ENCODE measurements around the gene CERT1.

The CERT1 gene

DNA sequence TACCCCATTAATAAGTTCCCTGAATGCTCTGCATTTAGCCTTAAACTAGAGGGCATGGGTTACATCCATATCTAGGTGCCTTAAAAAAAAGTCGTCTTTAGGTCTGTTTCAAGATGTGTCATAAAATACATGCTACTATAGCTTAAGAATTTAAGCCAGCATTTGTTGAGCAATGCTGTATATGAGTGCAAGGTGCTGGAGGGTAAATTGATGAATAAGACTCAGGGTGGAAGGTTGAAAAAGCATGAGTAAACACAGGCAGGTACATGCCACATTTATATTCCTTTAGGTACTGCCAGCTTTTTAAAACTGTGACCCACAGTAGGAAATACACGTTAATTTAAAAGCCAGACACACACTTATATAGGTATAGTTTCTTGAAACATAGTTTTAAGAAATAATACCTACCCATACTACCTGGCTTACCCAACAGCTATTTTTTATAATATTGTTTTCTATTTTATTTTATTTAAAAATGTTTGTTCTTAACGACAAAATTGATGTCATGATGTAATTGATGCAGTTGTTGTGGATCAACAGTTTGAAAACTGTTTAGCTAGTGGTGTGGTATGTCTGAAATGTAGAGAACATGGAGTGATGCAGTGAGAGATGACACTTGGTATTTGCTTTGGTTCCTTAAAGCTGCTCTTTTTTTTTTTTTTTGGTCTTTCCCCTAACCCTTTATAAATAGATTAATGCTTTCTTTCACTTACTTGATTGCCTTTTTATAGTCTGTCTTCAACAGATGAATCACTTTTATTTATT lies 170.5 kb downstream of the CERT1 start:
- H3K27ac Mint-ChIP-seq = no peak overlapping the region
- peaks cover 41% of the 10 kb centered on the region for H3K36me3 Mint-ChIP-seq (ENCODE audit: low read depth)
- H3K9me3 Mint-ChIP-seq = no peaks in the 10 kb centered on the region
- H3K4me1 Mint-ChIP-seq = peaks cover 40% of the 10 kb centered on the region
- H3K4me3 Mint-ChIP-seq = peak overlapping the region; percentile 57
- DNase-seq = no peak
- TF ChIP-seq, protein P1, sequence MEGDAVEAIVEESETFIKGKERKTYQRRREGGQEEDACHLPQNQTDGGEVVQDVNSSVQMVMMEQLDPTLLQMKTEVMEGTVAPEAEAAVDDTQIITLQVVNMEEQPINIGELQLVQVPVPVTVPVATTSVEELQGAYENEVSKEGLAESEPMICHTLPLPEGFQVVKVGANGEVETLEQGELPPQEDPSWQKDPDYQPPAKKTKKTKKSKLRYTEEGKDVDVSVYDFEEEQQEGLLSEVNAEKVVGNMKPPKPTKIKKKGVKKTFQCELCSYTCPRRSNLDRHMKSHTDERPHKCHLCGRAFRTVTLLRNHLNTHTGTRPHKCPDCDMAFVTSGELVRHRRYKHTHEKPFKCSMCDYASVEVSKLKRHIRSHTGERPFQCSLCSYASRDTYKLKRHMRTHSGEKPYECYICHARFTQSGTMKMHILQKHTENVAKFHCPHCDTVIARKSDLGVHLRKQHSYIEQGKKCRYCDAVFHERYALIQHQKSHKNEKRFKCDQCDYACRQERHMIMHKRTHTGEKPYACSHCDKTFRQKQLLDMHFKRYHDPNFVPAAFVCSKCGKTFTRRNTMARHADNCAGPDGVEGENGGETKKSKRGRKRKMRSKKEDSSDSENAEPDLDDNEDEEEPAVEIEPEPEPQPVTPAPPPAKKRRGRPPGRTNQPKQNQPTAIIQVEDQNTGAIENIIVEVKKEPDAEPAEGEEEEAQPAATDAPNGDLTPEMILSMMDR (IDR thresholded peaks at IDR 0.05) = no peak
- no peaks in the 10 kb centered on the region for H3K27me3 Mint-ChIP-seq (ENCODE audit: low read depth, poor library complexity)

DNA sequence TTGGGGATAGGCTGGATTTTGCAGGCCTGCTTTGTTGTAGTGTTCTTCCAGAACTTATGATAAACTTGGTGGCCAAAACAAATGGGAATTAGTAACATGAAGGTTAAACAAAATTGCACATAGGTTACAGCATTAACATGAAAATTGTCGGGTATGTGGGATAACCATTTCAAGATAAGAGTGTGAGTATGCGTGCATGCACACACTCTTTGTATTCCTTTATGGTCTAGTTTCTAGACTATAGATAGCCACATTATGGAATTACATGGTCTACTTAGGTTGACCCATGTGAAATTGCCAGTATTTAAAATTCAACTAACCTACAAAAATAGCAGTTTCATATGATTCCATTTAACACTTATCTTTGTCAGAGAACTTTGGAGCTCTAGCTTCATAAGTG lies 173.0 kb downstream of the CERT1 start:
- no peak for DNase-seq
- Mint-ChIP-seq H3K9me3 (peaks cover 11% of the 10 kb centered on the region), H3K27ac (peak overlapping the region; percentile 77), H3K36me3 (ENCODE audit: low read depth) (peaks cover 27% of the 10 kb centered on the region), H3K4me3 (no peak overlapping the region), H3K27me3 (ENCODE audit: low read depth, poor library complexity) (no peaks in the 10 kb centered on the region), H3K4me1 (peaks cover 46% of the 10 kb centered on the region)
- TF ChIP-seq, protein P1 (IDR thresholded peaks at IDR 0.05) = no peak

DNA sequence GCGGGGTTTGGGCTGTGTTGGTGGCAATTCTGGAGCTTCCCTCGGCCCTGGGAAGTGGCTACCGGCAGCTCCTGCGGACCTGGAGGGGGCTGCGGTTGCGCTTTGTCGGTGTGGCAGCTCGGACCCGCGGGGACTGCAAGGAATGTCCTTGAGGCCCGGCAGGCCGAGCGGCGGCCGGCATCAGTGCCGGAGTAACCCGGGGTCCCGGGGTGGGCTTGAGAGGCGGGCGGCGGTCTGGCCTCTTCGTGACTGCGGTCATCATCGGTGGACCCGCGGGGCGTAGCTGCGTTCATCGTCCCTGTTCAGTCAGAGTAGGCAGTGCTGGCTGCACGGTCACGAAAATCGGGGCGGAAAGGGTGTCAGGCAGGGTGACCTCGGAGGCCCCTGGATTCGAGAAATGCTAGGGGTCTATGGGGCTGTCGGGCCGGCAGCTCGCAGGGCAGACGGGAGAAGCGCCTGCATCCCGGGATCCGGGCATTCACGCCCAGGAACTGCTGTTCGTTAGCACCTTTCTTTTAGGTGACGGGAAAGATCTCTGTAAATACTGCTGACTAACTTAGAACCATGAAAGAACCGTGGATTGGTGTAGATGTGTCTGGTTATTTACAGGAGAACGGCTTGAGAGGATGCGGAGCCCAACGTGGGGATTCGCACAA lies 173.9 kb downstream of the CERT1 start:
- Mint-ChIP-seq H3K36me3 (ENCODE audit: low read depth) (peaks cover 21% of the 10 kb centered on the region), H3K27me3 (ENCODE audit: low read depth, poor library complexity) (no peaks in the 10 kb centered on the region), H3K4me1 (peaks cover 46% of the 10 kb centered on the region), H3K9me3 (peaks cover 19% of the 10 kb centered on the region), H3K27ac (no peak overlapping the region), H3K4me3 (no peak overlapping the region)
- TF ChIP-seq, protein P1 (IDR thresholded peaks at IDR 0.05) = no peak
- DNase-seq = no peak

DNA sequence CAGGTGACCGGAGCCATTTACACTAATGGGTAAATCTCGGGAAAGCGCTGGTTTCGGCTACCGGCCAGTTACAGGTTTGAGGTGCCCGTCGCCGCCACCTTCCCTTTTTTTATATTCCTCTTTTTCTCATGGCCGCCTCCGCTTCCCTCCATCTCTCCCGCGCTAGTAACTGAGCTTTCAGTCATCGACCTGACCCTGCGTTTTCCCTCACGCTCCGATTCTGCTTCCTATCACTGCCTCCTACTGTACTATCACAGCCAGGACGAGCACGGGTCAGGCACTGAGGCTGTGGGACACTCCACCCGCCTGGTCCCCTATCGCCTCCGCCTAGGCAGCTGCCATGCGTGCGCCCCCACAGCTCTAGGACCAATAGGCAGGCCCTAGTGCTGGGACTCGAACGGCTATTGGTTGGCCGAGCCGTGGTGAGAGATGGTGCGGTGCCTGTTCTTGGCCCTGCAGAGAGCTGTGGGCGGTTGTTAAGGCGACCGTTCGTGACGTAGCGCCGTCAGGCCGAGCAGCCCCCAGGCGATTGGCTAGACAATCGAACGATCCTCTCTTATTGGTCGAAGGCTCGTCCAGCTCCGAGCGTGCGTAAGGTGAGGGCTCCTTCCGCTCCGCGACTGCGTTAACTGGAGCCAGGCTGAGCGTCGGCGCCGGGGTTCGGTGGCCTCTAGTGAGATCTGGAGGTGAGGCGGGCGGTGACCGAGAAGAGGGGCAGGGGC lies 174.7 kb downstream of the CERT1 start, which contains the start of gene HMGCR:
HMGCR (plus strand) TSS at position 606 of the 722 bp plus-strand sequence. CDS start 5,386 bp downstream, outside the sequence.
- TF ChIP-seq, protein P1 (IDR thresholded peaks at IDR 0.05) = no peak
- Mint-ChIP-seq H3K4me1 (peaks cover 39% of the 10 kb centered on the region), H3K27ac (no peak within 1 kb of the TSS), H3K4me3 (no peak within 1 kb of the TSS), H3K9me3 (peaks cover 19% of the 10 kb centered on the region), H3K27me3 (ENCODE audit: low read depth, poor library complexity) (no peaks in the 10 kb centered on the region), H3K36me3 (ENCODE audit: low read depth) (peaks cover 15% of the 10 kb centered on the region)
- DNase-seq = peak; percentile 96

DNA sequence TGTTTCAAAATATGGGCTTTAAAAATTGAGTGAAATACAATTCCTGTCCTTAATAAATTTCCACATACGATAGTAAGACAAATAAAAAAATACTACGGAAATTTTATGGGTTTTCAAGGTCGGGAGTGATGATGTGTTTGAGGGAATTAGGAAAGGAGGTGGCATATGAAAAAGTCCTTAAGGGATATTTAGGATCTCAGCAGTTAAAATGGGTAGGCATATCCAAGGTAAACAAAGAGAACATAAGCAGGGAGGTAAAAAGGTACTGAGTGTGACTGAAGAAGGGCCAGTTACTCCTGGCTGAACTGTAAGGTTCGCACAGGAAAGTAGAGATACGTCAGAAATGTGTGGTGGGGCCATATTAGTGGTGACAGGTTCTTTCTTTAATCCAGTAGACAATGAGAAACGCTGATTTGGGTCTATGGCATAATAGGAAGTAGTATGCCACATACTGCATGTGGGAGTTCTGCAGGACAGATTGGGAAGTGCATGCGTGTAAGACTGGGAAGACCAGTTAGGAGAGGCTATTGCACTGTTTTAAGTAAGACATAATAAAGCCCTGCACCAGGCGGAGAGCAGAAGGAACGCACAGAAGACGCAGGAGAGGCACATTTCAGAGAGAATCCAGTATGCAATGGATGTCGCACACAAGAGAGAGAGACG lies 175.3 kb downstream of the CERT1 start:
- DNase-seq = no peak

More for the DNA sequence above, 175.3 kb downstream of the CERT1 start:
- no peak overlapping the region for H3K4me3 Mint-ChIP-seq
- H3K9me3 Mint-ChIP-seq = peaks cover 19% of the 10 kb centered on the region
- TF ChIP-seq, protein P1 (IDR thresholded peaks at IDR 0.05) = peak; percentile 4
- H3K4me1 Mint-ChIP-seq = peaks cover 32% of the 10 kb centered on the region
- H3K27ac Mint-ChIP-seq = no peak overlapping the region
- peaks cover 11% of the 10 kb centered on the region for H3K36me3 Mint-ChIP-seq (ENCODE audit: low read depth)
- no peaks in the 10 kb centered on the region for H3K27me3 Mint-ChIP-seq (ENCODE audit: low read depth, poor library complexity)

Measured in nephron progenitor cell (in vitro differentiated cells).